Liver (tissue), 3 donors: Measurements from ENCODE around the gene DDX55.

Source experiments
- CTCF ChIP-seq: fragments of 150-350 bp; IDR thresholded peaks from 2 replicates; pipeline ENCODE4 v1.5.1; 2017; ENCODE audit warnings: improper control_type of control experiment, low read depth, low read length; ENCODE audit not compliant: missing input control
- GABPA ChIP-seq, 2 donors: IDR thresholded peaks in 1 of 2; conservative IDR thresholded peaks in 1 of 2; 2 replicates each; pipeline ENCODE4 v1.6.1; 2016; ENCODE audit warnings: antibody characterized with exemption in 2 of 2, mild to moderate bottlenecking in 1 of 2, moderate library complexity in 1 of 2
- MAX ChIP-seq: IDR thresholded peaks from 2 replicates; pipeline ENCODE4 v1.6.1; 2016; ENCODE audit warnings: antibody characterized with exemption
- TAF1 ChIP-seq: conservative IDR thresholded peaks from 2 replicates; pipeline ENCODE4 v1.6.1; 2016; ENCODE audit warnings: antibody characterized with exemption, mild to moderate bottlenecking
- donor health status: healthy.
- donor health status: healthy.

GRCh38 chr12:123617580-123617979, 15.7 kb downstream of the DDX55 start:
- TF ChIP-seq CTCF (no peak), TAF1 (no peak), MAX (no peak), GABPA (IDR thresholded peaks at IDR 0.05 in 1 of 2, conservative IDR thresholded peaks at IDR 0.05 in 1 of 2) (no peak)
